ENCODE results near the gene C1orf185. TPM values are rescaled to one million over a fixed set of nuclear protein-coding genes. Genes with fewer than 3 reads are reported as not detected.

The C1orf185 gene
- total RNA-seq, 1 experiment from 2014 or later, result not detected

DNA sequence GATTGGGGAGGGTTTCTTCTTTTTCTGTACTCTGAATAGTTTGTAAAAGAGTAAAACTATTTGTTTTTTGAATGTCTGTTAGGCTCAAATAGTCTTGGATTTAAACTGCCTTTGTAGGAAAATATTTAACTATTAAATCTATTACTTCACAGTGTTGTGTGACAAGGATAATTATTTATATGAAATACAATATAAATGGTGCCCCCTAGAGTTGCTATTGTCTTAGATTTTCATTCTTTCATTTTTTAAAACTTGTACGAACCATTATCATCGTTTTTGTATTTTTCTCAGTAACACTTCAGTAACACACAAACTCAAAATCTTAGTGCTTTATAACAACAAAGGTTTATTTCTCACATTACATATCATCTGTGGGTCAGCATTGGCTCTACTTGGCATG, 37.4 kb downstream of the C1orf185 start:
- Histone ChIP-seq H3K4me3 (ENCODE audit: low read depth, low read length, poor library complexity, severe bottlenecking) (no peak overlapping the region), H3K36me3 (ENCODE audit: insufficient read depth, low read length, poor library complexity, severe bottlenecking) (no peaks in the 10 kb centered on the region), H3K4me1 (ENCODE audit: insufficient read depth, low read length, poor library complexity, severe bottlenecking) (no peaks in the 10 kb centered on the region), H3K27me3 (replicated peaks; ENCODE audit: insufficient read depth, low read depth, low read length, poor library complexity) (peaks cover 4% of the 10 kb centered on the region), H3K9me3 (ENCODE audit: low read depth, low read length, poor library complexity, severe bottlenecking) (no peaks in the 10 kb centered on the region), H3K27ac (ENCODE audit: low read depth, low read length, poor library complexity, severe bottlenecking) (no peak overlapping the region)
- intact Hi-C loops (cut with micrococcal nuclease; ENCODE audit: unreplicated experiment), result no loop called here
- CTCF ChIA-PET, result no interaction called here
- no TSS peak for BruUV-seq (replicated peaks)
- no peak for TF ChIP-seq EZH2 (IDR thresholded peaks at IDR 0.05; ENCODE audit: borderline replicate concordance, low read depth, low read length, poor library complexity, severe bottlenecking)
- TF ChIP-seq, protein P1, sequence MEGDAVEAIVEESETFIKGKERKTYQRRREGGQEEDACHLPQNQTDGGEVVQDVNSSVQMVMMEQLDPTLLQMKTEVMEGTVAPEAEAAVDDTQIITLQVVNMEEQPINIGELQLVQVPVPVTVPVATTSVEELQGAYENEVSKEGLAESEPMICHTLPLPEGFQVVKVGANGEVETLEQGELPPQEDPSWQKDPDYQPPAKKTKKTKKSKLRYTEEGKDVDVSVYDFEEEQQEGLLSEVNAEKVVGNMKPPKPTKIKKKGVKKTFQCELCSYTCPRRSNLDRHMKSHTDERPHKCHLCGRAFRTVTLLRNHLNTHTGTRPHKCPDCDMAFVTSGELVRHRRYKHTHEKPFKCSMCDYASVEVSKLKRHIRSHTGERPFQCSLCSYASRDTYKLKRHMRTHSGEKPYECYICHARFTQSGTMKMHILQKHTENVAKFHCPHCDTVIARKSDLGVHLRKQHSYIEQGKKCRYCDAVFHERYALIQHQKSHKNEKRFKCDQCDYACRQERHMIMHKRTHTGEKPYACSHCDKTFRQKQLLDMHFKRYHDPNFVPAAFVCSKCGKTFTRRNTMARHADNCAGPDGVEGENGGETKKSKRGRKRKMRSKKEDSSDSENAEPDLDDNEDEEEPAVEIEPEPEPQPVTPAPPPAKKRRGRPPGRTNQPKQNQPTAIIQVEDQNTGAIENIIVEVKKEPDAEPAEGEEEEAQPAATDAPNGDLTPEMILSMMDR (conservative IDR thresholded peaks at IDR 0.05; ENCODE audit: low read depth, low read length), result peak; percentile 45; the same call in 1 of the 2 replicates
- no peak for DNase-seq (ENCODE audit: low spot score)
- POLR2A ChIA-PET (ENCODE audit: low non-redundant PET), result no interaction called here

DNA sequence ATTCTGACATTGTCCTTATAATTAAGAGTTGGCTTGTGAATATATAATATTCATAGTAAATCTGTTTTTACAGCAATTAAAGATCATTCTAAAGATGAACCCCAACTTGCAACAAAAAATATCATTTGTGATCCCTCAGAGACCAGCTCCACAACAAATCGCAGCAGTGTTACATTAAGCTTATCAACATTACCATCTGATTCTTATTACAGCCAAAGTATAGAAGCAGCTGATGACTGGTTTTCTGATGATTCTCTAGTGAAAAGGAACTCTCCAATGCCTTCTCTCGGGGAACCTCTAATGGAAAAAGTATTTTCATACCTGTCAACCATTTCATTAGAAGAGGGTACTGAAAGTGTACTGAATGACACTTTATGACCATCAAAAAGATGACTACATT, 45.4 kb downstream of the C1orf185 start:
- Histone ChIP-seq H3K36me3 (ENCODE audit: insufficient read depth, low read length, poor library complexity, severe bottlenecking) (no peaks in the 10 kb centered on the region), H3K9me3 (ENCODE audit: low read depth, low read length, poor library complexity, severe bottlenecking) (no peaks in the 10 kb centered on the region), H3K27ac (ENCODE audit: low read depth, low read length, poor library complexity, severe bottlenecking) (no peak overlapping the region), H3K4me1 (ENCODE audit: insufficient read depth, low read length, poor library complexity, severe bottlenecking) (no peaks in the 10 kb centered on the region), H3K27me3 (replicated peaks; ENCODE audit: insufficient read depth, low read depth, low read length, poor library complexity) (peaks cover 4% of the 10 kb centered on the region), H3K4me3 (ENCODE audit: low read depth, low read length, poor library complexity, severe bottlenecking) (no peak overlapping the region)
- ChIA-PET POLR2A (ENCODE audit: low non-redundant PET) (no interaction called here), CTCF (no interaction called here)
- BruUV-seq (replicated peaks), result no TSS peak
- TF ChIP-seq, protein P1 (conservative IDR thresholded peaks at IDR 0.05; ENCODE audit: low read depth, low read length), result no peak
- no peak for TF ChIP-seq EZH2 (IDR thresholded peaks at IDR 0.05; ENCODE audit: borderline replicate concordance, low read depth, low read length, poor library complexity, severe bottlenecking)
- intact Hi-C loops (cut with micrococcal nuclease; ENCODE audit: unreplicated experiment), result no loop called here
- no peak for DNase-seq (ENCODE audit: low spot score)

DNA sequence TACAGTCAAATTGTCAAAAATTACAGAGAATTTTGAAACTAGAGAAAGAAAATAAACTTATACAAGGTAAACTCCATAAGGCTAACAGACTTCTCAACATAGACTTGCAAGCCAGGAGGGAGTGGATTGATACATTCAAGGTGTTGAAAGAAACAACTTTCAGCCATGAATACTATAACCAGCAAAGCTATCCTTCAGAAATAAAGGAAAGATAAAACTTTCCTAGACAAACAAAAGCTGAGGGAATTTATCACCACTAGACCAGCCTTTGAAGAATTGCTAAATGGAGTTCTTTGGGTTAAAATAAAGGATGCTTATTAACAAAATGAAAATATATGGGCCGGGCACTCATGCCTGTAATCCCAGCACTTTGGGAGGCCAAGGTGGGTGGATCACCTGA, 52.7 kb downstream of the C1orf185 start:
- Histone ChIP-seq H3K9me3 (ENCODE audit: low read depth, low read length, poor library complexity, severe bottlenecking) (no peaks in the 10 kb centered on the region), H3K4me3 (ENCODE audit: low read depth, low read length, poor library complexity, severe bottlenecking) (no peak overlapping the region), H3K36me3 (ENCODE audit: insufficient read depth, low read length, poor library complexity, severe bottlenecking) (no peaks in the 10 kb centered on the region), H3K4me1 (ENCODE audit: insufficient read depth, low read length, poor library complexity, severe bottlenecking) (no peaks in the 10 kb centered on the region), H3K27me3 (replicated peaks; ENCODE audit: insufficient read depth, low read depth, low read length, poor library complexity) (no peaks in the 10 kb centered on the region), H3K27ac (ENCODE audit: low read depth, low read length, poor library complexity, severe bottlenecking) (no peak overlapping the region)
- BruUV-seq (replicated peaks), result no TSS peak
- intact Hi-C loops (cut with micrococcal nuclease; ENCODE audit: unreplicated experiment), result no loop called here
- ChIA-PET POLR2A (ENCODE audit: low non-redundant PET) (no interaction called here), CTCF (no interaction called here)
- no peak for DNase-seq (ENCODE audit: low spot score)
- TF ChIP-seq, protein P1 (conservative IDR thresholded peaks at IDR 0.05; ENCODE audit: low read depth, low read length), result no peak
- no peak for TF ChIP-seq EZH2 (IDR thresholded peaks at IDR 0.05; ENCODE audit: borderline replicate concordance, low read depth, low read length, poor library complexity, severe bottlenecking)

Data from A673 (cell line).